ENCODE data around the gene RPTN. TPM values are rescaled to one million over a fixed set of nuclear protein-coding genes. Genes with fewer than 3 reads are reported as not detected.
A peak's percentile ranks its signal among the peaks of the same experiment; 100 is the strongest.

The RPTN gene
- total RNA-seq, 1 experiment from 2014 or later, result not detected

- TF ChIP-seq ZBTB33 (IDR thresholded peaks at IDR 0.05; ENCODE audit: extremely low read depth, insufficient replicate concordance, low read length), result no peak
- TF ChIP-seq ZNF274 (IDR thresholded peaks at IDR 0.05; ENCODE audit: low read depth, low read length), result no peak
Observed at GRCh38 chr1:152166966-152167365, 7.9 kb upstream of the RPTN start (continued).

- RAD21 ChIA-PET (ENCODE audit: low non-redundant PET in 1 of 2, low total read pairs in 2 of 2, uncharacterized antibody in 2 of 2, unreplicated experiment in 2 of 2), result no interaction called here
- peak overlapping the region; percentile 55 for H2AFZ ChIP-seq (ENCODE audit: low read depth, low read length, poor library complexity, severe bottlenecking)
- TF ChIP-seq RAD21 (IDR thresholded peaks at IDR 0.05; ENCODE audit: low read depth), result no peak
- no peak for TF ChIP-seq JUND (IDR thresholded peaks at IDR 0.05)
- TF ChIP-seq MAX (IDR thresholded peaks at IDR 0.05), result no peak
- no peak for TF ChIP-seq EZH2phosphoT487 (IDR thresholded peaks at IDR 0.05; ENCODE audit: borderline replicate concordance)
- H3K36me3 ChIP-seq (ENCODE audit: control insufficient read depth in 1 of 2, insufficient read depth in 2 of 2, low read length in 2 of 2), result no peaks in the 10 kb centered on the region
- H3K4me2 ChIP-seq (ENCODE audit: low read length), result no peak overlapping the region
- peaks cover 30 to 52% of the 10 kb centered on the region in 2 experiments for H3K4me1 ChIP-seq (ENCODE audit: control insufficient read depth in 1 of 2, insufficient read depth in 2 of 2, low read length in 2 of 2)
- DNase-seq (ENCODE audit: low read depth, low spot score) (no peak), ATAC-seq (no peak)
- no peaks in the 10 kb centered on the region for H3K9me2 ChIP-seq (ENCODE audit: insufficient read depth)
- H3K27ac ChIP-seq (ENCODE audit: low read depth, low read length), result no peak overlapping the region
- H3K27me3 ChIP-seq (ENCODE audit: insufficient read depth, low read length), result peaks cover 4% of the 10 kb centered on the region; the same call in 1 of the 2 replicates
- H3K79me2 ChIP-seq (ENCODE audit: insufficient read depth, low read length), result no peaks in the 10 kb centered on the region
- CTCF ChIA-PET, result interaction anchor here (0.9 to 1.2 kb wide), 2 partner anchors 8 to 24 kb away, joined by 3 read pairs; no protein-coding TSS in a partner anchor
- H3K9me3 ChIP-seq (ENCODE audit: control insufficient read depth in 1 of 2, insufficient read depth in 1 of 2, low read depth in 1 of 2, low read length in 2 of 2), result no peaks in the 10 kb centered on the region
- H3K9ac ChIP-seq (ENCODE audit: low read length), result no peak overlapping the region
- POLR2A ChIA-PET, result no interaction called here
- intact Hi-C loops (cut with micrococcal nuclease), result no loop called here
- no peaks in the 10 kb centered on the region for H4K20me1 ChIP-seq (ENCODE audit: insufficient read depth)
- no peak overlapping the region for H3K4me3 ChIP-seq (replicated peaks in 1 of 2; ENCODE audit: low read depth in 1 of 2, low read length in 2 of 2)
- BruUV-seq (replicated peaks), result no TSS peak
Observed at GRCh38 chr1:152165286-152166077, 6.5 kb upstream of the RPTN start.
